ENCODE results near the gene LRFN5. TPM values are rescaled to one million over a fixed set of nuclear protein-coding genes. Genes with fewer than 3 reads are reported as not detected.

LRFN5 gene
- total and polyA plus RNA-seq, 2 of the 13 experiments (the other 11 are each of a cell fraction or from before 2014, with no cell fraction given) = not detected

DNA sequence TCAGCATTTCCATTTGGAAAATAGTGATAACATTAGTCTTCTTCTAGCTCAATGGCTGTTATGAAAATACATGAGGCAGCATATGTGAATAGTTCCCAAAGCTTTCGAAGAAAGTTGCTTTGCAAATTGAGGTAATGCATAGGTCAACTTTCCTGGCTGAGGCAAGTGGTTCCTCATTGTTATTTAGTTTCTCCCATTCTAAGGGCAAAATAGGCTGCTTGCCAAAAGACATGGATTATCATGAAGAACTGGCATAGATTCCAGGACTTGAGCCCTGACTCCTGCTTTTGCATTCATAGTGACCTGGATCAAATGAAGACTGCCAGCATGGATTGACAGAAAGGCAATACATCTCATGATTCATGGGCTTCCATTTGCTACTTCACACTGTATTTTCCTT is 35.7 kb downstream of the LRFN5 start:
- H3K36me3 ChIP-seq (replicated peaks in 1 of 2; ENCODE audit: control insufficient read depth in 1 of 2, insufficient read depth in 2 of 2, low read length in 2 of 2) = no peaks in the 10 kb centered on the region
- BruUV-seq (replicated peaks) = no TSS peak
- H2AFZ ChIP-seq (ENCODE audit: low read length) = no peak overlapping the region
- no peak overlapping the region for H3K4me3 ChIP-seq (replicated peaks in 1 of 3; ENCODE audit: insufficient read depth in 1 of 3, low read depth in 2 of 3, low read length in 3 of 3)
- ChIA-PET POLR2A (no interaction called here), CTCF (ENCODE audit: low intra/inter-chr PET ratio, low total read pairs) (no interaction called here)
- H3K4me1 ChIP-seq (ENCODE audit: insufficient read depth, low read length) = no peaks in the 10 kb centered on the region
- H3K9ac ChIP-seq (ENCODE audit: insufficient read depth, low read depth, low read length) = no peak overlapping the region
- no peaks in the 10 kb centered on the region for H4K20me1 ChIP-seq (ENCODE audit: insufficient read depth, low read length)
- H3K79me2 ChIP-seq (ENCODE audit: insufficient read depth, low read length) = no peaks in the 10 kb centered on the region
- no peak for DNase-seq (ENCODE audit: low spot score)
- 2% methylated on average over 1 of the region's 1 CpG for WGBS (ENCODE audit: low lambda C conversion rate)
- peaks cover 58% of the 10 kb centered on the region for H3K9me3 ChIP-seq (ENCODE audit: low read length)
- in situ Hi-C loops (cut with HindIII; ENCODE audit: extremely low pct_ligation_motif_present, low pct_unique_long_range_greater_than_20kb) = no loop called here
- FAIRE-seq = no peak
- no peaks in the 10 kb centered on the region for H3K27me3 ChIP-seq (ENCODE audit: control insufficient read depth in 1 of 2, insufficient read depth in 2 of 2, low read length in 2 of 2)
- no peak overlapping the region for H3K4me2 ChIP-seq (ENCODE audit: low read depth, low read length)
- intact Hi-C loops (cut with micrococcal nuclease; ENCODE audit: unreplicated experiment) = no loop called here
- ATAC-seq = no peak
- TF ChIP-seq NFYB (CRISPR knock-in tag; IDR thresholded peaks at IDR 0.05) = no peak
- no peak for TF ChIP-seq NCOR1 (IDR thresholded peaks at IDR 0.05; ENCODE audit: borderline replicate concordance, low read length)
- TF ChIP-seq, protein P1, sequence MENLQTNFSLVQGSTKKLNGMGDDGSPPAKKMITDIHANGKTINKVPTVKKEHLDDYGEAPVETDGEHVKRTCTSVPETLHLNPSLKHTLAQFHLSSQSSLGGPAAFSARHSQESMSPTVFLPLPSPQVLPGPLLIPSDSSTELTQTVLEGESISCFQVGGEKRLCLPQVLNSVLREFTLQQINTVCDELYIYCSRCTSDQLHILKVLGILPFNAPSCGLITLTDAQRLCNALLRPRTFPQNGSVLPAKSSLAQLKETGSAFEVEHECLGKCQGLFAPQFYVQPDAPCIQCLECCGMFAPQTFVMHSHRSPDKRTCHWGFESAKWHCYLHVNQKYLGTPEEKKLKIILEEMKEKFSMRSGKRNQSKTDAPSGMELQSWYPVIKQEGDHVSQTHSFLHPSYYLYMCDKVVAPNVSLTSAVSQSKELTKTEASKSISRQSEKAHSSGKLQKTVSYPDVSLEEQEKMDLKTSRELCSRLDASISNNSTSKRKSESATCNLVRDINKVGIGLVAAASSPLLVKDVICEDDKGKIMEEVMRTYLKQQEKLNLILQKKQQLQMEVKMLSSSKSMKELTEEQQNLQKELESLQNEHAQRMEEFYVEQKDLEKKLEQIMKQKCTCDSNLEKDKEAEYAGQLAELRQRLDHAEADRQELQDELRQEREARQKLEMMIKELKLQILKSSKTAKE (CRISPR knock-in tag; IDR thresholded peaks at IDR 0.05; ENCODE audit: borderline replicate concordance) = no peak
- no peak for TF ChIP-seq RBM22 (optimal IDR thresholded peaks at IDR 0.05; ENCODE audit: low read length)
- no peak for TF ChIP-seq ZKSCAN8 (CRISPR knock-in tag; IDR thresholded peaks at IDR 0.05; ENCODE audit: borderline replicate concordance)
- TF ChIP-seq, protein P2, sequence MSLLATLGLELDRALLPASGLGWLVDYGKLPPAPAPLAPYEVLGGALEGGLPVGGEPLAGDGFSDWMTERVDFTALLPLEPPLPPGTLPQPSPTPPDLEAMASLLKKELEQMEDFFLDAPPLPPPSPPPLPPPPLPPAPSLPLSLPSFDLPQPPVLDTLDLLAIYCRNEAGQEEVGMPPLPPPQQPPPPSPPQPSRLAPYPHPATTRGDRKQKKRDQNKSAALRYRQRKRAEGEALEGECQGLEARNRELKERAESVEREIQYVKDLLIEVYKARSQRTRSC (CRISPR knock-in tag; IDR thresholded peaks at IDR 0.05; ENCODE audit: low read depth) = no peak
- TF ChIP-seq, protein P3, sequence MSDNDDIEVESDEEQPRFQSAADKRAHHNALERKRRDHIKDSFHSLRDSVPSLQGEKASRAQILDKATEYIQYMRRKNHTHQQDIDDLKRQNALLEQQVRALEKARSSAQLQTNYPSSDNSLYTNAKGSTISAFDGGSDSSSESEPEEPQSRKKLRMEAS (IDR thresholded peaks at IDR 0.05) = no peak
- no peak for TF ChIP-seq ZNF354B (CRISPR knock-in tag; IDR thresholded peaks at IDR 0.05)
- TF ChIP-seq ZNF251 (CRISPR knock-in tag; IDR thresholded peaks at IDR 0.05) = no peak
- no peak for TF ChIP-seq NFE2L1 (CRISPR knock-in tag; IDR thresholded peaks at IDR 0.05; ENCODE audit: borderline replicate concordance)
- no peak for TF ChIP-seq STAG1 (CRISPR knock-in tag; IDR thresholded peaks at IDR 0.05)
- no peak overlapping the region for H3K27ac ChIP-seq (ENCODE audit: extremely low read length, insufficient read depth, low read length)

Measured in HepG2 (cell line).